HepG2 (cell line): ENCODE results near the gene RLF. TPM values are rescaled to one million over a fixed set of nuclear protein-coding genes. Genes with fewer than 3 reads are reported as not detected.

Experiments used
- ATAC-seq: fragments of 200-7000 bp; cut with Tn5 transposase; 3 replicates; pipeline ENCODE4 v1.9.1; 2020; ENCODE audit warnings: mild to moderate bottlenecking, moderate library complexity
- BruUV-seq: library from RNA; stranded (reverse); fragments of 400-500 nt; replicated peaks from 2 replicates; lab custom pipeline; 2021; lab: Mats Ljungman, UMichigan
- CTCF ChIA-PET: fragments of 300-600 bp; formaldehyde crosslinking; extraction: SDS; loops from one replicate; lab custom pipeline; 2021; ENCODE audit warnings: low total read pairs, inconsistent platforms, low intra/inter-chr PET ratio; lab: Yijun Ruan, JAX
- POLR2A ChIA-PET: fragments of 350-600 bp; sonication (Branson Sonifier 250); formaldehyde crosslinking; loops from one replicate; lab custom pipeline; 2020; ENCODE audit warnings: antibody characterized with exemption, inconsistent platforms; lab: Yijun Ruan, JAX
- DNase-seq: peaks from one replicate; pipeline ENCODE4 v3.0.0-alpha.2; 2015; ENCODE audit warnings: low spot score
- FAIRE-seq: peaks from 3 replicates; lab custom pipeline; 2011; peaks lifted over from hg19 to GRCh38; lab: Jason Lieb, UNC
- H2AFZ ChIP-seq: one replicate; pipeline ENCODE4 v1.6.1; 2011; ENCODE audit warnings: low read length, inconsistent platforms
- H3K27ac ChIP-seq: fragments of 300-600 bp; 3 replicates; pipeline ENCODE4 v1.8.0; 2011; ENCODE audit warnings: mixed run types, mild to moderate bottlenecking, mixed read lengths, low read length, inconsistent platforms; ENCODE audit not compliant: insufficient read depth; ENCODE audit errors: extremely low read length
- H3K27me3 ChIP-seq, 2 experiments: fragments of 200-600 bp in 1 of 2; 2 replicates in 1 of 2; 3 replicates in 1 of 2; pipeline versions ENCODE4 v1.6.0 to v1.8.0; 2011; ENCODE audit warnings: low read length in 2 of 2, mild to moderate bottlenecking in 2 of 2, moderate library complexity in 2 of 2, inconsistent platforms in 1 of 2; ENCODE audit not compliant: insufficient read depth in 2 of 2, control insufficient read depth in 1 of 2
- H3K36me3 ChIP-seq, 2 experiments: fragments of 200-600 bp in 1 of 2; replicated peaks in 1 of 2; 2 replicates in 1 of 2; 3 replicates in 1 of 2; pipeline versions ENCODE4 v1.5.1 to v1.8.0; 2011; ENCODE audit warnings: low read length in 2 of 2, inconsistent platforms in 1 of 2; ENCODE audit not compliant: insufficient read depth in 2 of 2, control insufficient read depth in 1 of 2
- H3K4me1 ChIP-seq: 2 replicates; pipeline ENCODE4 v1.5.1; 2012; ENCODE audit warnings: low read length, inconsistent platforms; ENCODE audit not compliant: insufficient read depth
- H3K4me2 ChIP-seq: 2 replicates; pipeline ENCODE4 v1.6.0; 2011; ENCODE audit warnings: low read depth, low read length, inconsistent platforms
- H3K4me3 ChIP-seq, 3 experiments: fragments of 200-600 bp in 1 of 3; sonication (generic), shearing (Covaris generic) in 1 of 3; replicated peaks in 1 of 3; 2 replicates each; pipeline ENCODE4 v1.5.1; 2011 to 2016; ENCODE audit warnings: low read length in 3 of 3, inconsistent platforms in 2 of 3, low read depth in 2 of 3, mild to moderate bottlenecking in 2 of 3, control low read depth in 1 of 3, mixed read lengths in 1 of 3; ENCODE audit not compliant: insufficient read depth in 1 of 3
- H3K79me2 ChIP-seq: one replicate; pipeline ENCODE4 v1.6.1; 2011; ENCODE audit warnings: low read length, inconsistent platforms; ENCODE audit not compliant: insufficient read depth
- H3K9ac ChIP-seq: 2 replicates; pipeline ENCODE4 v1.6.0; 2011; ENCODE audit warnings: mild to moderate bottlenecking, low read depth, low read length, inconsistent platforms; ENCODE audit not compliant: insufficient read depth
- H3K9me3 ChIP-seq: 2 replicates; pipeline ENCODE4 v1.5.1; 2012; ENCODE audit warnings: mild to moderate bottlenecking, low read length
- H4K20me1 ChIP-seq: 2 replicates; pipeline ENCODE4 v1.6.0; 2011; ENCODE audit warnings: inconsistent platforms, mild to moderate bottlenecking, low read length, moderate library complexity; ENCODE audit not compliant: insufficient read depth
- CTCF ChIP-seq: sonication (generic); formaldehyde crosslinking; IDR thresholded peaks from 2 replicates; pipeline ENCODE4 v1.5.0; 2020; ENCODE audit warnings: mild to moderate bottlenecking, missing genetic modification reagents, moderate library complexity
- MAF1 ChIP-seq: sonication (generic); formaldehyde crosslinking; IDR thresholded peaks from 2 replicates; pipeline ENCODE4 v1.5.0; 2020; ENCODE audit warnings: missing genetic modification reagents, borderline replicate concordance
- SP5 ChIP-seq: IDR thresholded peaks from 2 replicates; pipeline ENCODE4 v1.6.1; 2016; ENCODE audit warnings: low read depth, borderline replicate concordance
- TCF12 ChIP-seq, 2 experiments: fragments of 450-650 bp in 1 of 2; sonication (generic) in 1 of 2; formaldehyde crosslinking in 1 of 2; IDR thresholded peaks; 2 replicates each; pipeline versions ENCODE4 v1.6.1 to v1.8.0; 2017 to 2022; ENCODE audit warnings: antibody characterized with exemption in 1 of 2, mild to moderate bottlenecking in 1 of 2, missing genetic modification reagents in 1 of 2, moderate library complexity in 1 of 2
- YEATS4 ChIP-seq: sonication (generic); formaldehyde crosslinking; IDR thresholded peaks from 2 replicates; pipeline ENCODE4 v1.4.0; 2020; ENCODE audit warnings: missing genetic modification reagents, borderline replicate concordance
- ZNF136 ChIP-seq: sonication (generic); formaldehyde crosslinking; IDR thresholded peaks from 2 replicates; pipeline ENCODE4 v1.8.1; 2022; ENCODE audit warnings: low read depth, mild to moderate bottlenecking, moderate library complexity, missing genetic modification reagents
- ZNF652 ChIP-seq: IDR thresholded peaks from 2 replicates; pipeline ENCODE4 v1.6.1; 2016; ENCODE audit warnings: low read depth, borderline replicate concordance
- WGBS: methylation state at CpG from one replicate; pipeline ENCODE4 v1.1.6; 2017; ENCODE audit warnings: low lambda C conversion rate; 5-methylcytosine and 5-hydroxymethylcytosine counted together
- in situ Hi-C: cut with HindIII; loops from 2 replicates; pipeline ENCODE4 v1.10.0; 2017; ENCODE audit warnings: low pct_unique_long_range_greater_than_20kb; ENCODE audit not compliant: extremely low pct_ligation_motif_present
- intact Hi-C: fragments of 100-400 bp; cut with micrococcal nuclease; formaldehyde crosslinking; loops from one replicate; pipeline ENCODE4 v1.10.0; 2022; ENCODE audit not compliant: unreplicated experiment
- polyA plus RNA-seq, 8 experiments: library from polyadenylated mRNA; depleted of rRNA in 3 of 8; stranded (reverse) in 7 of 8; unstranded in 1 of 8; fragments of >200 nt; fragmentation: Illumina TruSeq in 4 of 8; extraction: Trizol in 4 of 8; gene quantifications; 2 replicates each; pipeline versions ENCODE4 v1.2.1 to v1.2.3, GENCODE V29; 2011 to 2016; ENCODE audit warnings: low read depth in 4 of 8, missing spikeins in 1 of 8, mixed read lengths in 1 of 8; ENCODE audit not compliant: insufficient read depth in 1 of 8
- total RNA-seq, 5 experiments: library from RNA; depleted of rRNA; stranded (reverse); fragments of >200 nt; fragmentation: Illumina TruSeq; extraction: Trizol; gene quantifications; 2 replicates each; pipeline ENCODE4 v1.2.3, GENCODE V29; 2016; ENCODE audit warnings: low read depth in 1 of 5
- TF ChIP-seq, protein P1 (sequence below): sonication (generic); formaldehyde crosslinking; IDR thresholded peaks from 2 replicates; pipeline ENCODE4 v1.4.0; 2020; ENCODE audit warnings: mild to moderate bottlenecking, missing genetic modification reagents
- TF ChIP-seq, protein P2 (sequence below): IDR thresholded peaks from 2 replicates; pipeline ENCODE4 v1.6.1; 2018; ENCODE audit warnings: missing genetic modification reagents, mild to moderate bottlenecking, missing compliant biosample characterization

RLF gene
- total and polyA plus RNA-seq, 2 of the 13 experiments (the other 11 are each of a cell fraction or from before 2014, with no cell fraction given) = 9.0 to 15.7 TPM

- TF ChIP-seq CTCF (CRISPR knock-in tag) = 0 out of 2 replicates have a peak, but pooled peaks have one; percentile 9
- TF ChIP-seq, protein P1, sequence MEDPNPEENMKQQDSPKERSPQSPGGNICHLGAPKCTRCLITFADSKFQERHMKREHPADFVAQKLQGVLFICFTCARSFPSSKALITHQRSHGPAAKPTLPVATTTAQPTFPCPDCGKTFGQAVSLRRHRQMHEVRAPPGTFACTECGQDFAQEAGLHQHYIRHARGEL (CRISPR knock-in tag) = no peak
- peak; percentile 95 for TF ChIP-seq ZNF652 (CRISPR knock-in tag)
- POLR2A ChIA-PET = interaction anchor here (0.7 kb wide), 1 partner anchor 15 kb away, joined by 4 read pairs; no protein-coding TSS in a partner anchor
- H4K20me1 ChIP-seq = no peaks in the 10 kb centered on the region
- H3K79me2 ChIP-seq = no peaks in the 10 kb centered on the region
- no peaks in the 10 kb centered on the region; a peak in 1 of 5 replicates for H3K27me3 ChIP-seq
- DNase-seq (no peak), ATAC-seq (no peak), FAIRE-seq (no peak)
- no peak overlapping the region for H3K4me2 ChIP-seq
- H3K9ac ChIP-seq = no peak overlapping the region
- no peaks in the 10 kb centered on the region for H3K36me3 ChIP-seq
- intact Hi-C loops = no loop called here
- WGBS = 7% methylated on average over 2 of the region's 2 CpGs
- no peaks in the 10 kb centered on the region for H3K9me3 ChIP-seq
- no peak overlapping the region for H3K4me3 ChIP-seq
- H3K27ac ChIP-seq = no peak overlapping the region
- H2AFZ ChIP-seq = no peak overlapping the region
- BruUV-seq = no TSS peak
- in situ Hi-C loops = no loop called here
- CTCF ChIA-PET = no interaction called here
- H3K4me1 ChIP-seq = no peaks in the 10 kb centered on the region
These were observed 27.3 kb upstream of the RLF start for GRCh38 chr1:40133839-40134238.

DNA sequence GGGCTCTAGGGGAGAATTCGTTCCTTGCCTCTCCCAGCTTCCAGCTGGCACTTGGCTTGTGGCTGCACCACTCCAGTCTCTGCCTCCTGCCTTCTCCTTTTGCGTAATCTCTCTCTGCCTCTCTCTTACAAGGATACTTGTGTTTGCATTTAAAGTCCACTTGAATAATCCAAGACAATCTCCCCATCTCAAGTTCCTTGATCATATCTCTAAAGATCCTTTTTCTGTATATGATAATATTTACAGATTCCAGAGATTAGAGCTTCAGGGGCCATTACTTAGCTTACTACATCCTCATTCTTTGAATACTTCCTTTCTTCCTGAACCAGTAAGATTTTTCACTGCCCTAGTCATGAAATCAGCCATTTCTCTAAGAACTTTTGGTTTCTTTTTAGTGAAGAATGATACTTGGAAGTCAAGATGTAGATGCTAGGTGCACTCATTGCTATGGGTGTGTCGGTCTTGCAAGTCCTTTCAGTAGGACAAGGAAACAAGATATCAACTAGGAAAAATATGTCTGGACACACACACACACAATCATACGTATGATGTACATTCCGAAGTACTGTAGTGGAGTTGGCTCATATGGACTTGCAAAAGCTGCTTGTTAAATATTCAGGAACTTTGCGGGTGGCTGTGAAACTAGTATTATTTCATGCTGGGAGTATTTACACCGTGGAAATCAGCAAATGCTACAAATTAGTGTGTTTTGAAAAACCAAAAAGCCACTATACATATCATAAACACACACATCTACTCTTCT is 20.8 kb upstream of the RLF start:
- Histone ChIP-seq H3K27me3 (peaks cover 0 to 8% of the 10 kb centered on the region in 2 experiments; a peak in 2 of 5 replicates), H2AFZ (peak overlapping the region; percentile 46), H4K20me1 (no peaks in the 10 kb centered on the region), H3K4me2 (peak overlapping the region; percentile 30; the same call in 1 of the 2 replicates), H3K79me2 (no peaks in the 10 kb centered on the region), H3K9ac (no peak overlapping the region), H3K27ac (no peak overlapping the region), H3K36me3 (no peaks in the 10 kb centered on the region), H3K4me1 (peaks cover 19% of the 10 kb centered on the region), H3K9me3 (no peaks in the 10 kb centered on the region), H3K4me3 (no peak overlapping the region)
- intact Hi-C loops = loop anchor here (10.0 kb wide), 1 partner anchor 264 kb away; no protein-coding TSS in a partner anchor
- WGBS = 30% methylated on average over 7 of the region's 7 CpGs
- peak; percentile 39; the same call in 1 of the 3 replicates for ATAC-seq
- no peak for FAIRE-seq
- ChIA-PET CTCF (no interaction called here), POLR2A (no interaction called here)
- DNase-seq = no peak
- in situ Hi-C loops = loop anchor here (5.0 to 10.0 kb wide), 2 partner anchors 197 to 264 kb away; no protein-coding TSS in a partner anchor
- BruUV-seq = no TSS peak
- no peak for TF ChIP-seq TCF12 (IDR thresholded peaks at IDR 0.05)
- no peak for TF ChIP-seq TCF12 (CRISPR knock-in tag; IDR thresholded peaks at IDR 0.05)
- TF ChIP-seq MAF1 (CRISPR knock-in tag) = no peak
- no peak for TF ChIP-seq ZNF136 (CRISPR knock-in tag)
- no peak for TF ChIP-seq SP5 (CRISPR knock-in tag)
- TF ChIP-seq YEATS4 (CRISPR knock-in tag) = no peak
- TF ChIP-seq, protein P2, sequence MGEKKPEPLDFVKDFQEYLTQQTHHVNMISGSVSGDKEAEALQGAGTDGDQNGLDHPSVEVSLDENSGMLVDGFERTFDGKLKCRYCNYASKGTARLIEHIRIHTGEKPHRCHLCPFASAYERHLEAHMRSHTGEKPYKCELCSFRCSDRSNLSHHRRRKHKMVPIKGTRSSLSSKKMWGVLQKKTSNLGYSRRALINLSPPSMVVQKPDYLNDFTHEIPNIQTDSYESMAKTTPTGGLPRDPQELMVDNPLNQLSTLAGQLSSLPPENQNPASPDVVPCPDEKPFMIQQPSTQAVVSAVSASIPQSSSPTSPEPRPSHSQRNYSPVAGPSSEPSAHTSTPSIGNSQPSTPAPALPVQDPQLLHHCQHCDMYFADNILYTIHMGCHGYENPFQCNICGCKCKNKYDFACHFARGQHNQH (CRISPR knock-in tag) = no peak
